ACHN (cell line): Measurements from ENCODE around the gene AKAP13.

Experiments
- DNase-seq: peaks from one replicate; pipeline ENCODE4 v3.0.0-alpha.2; 2015
- in situ Hi-C: cut with HindIII; loops from 2 replicates; pipeline ENCODE4 v1.10.0; 2017; ENCODE audit warnings: low sequenced_read_pairs, low pct_ligation_motif_present, low pct_unique_long_range_greater_than_20kb

The AKAP13 gene

DNA sequence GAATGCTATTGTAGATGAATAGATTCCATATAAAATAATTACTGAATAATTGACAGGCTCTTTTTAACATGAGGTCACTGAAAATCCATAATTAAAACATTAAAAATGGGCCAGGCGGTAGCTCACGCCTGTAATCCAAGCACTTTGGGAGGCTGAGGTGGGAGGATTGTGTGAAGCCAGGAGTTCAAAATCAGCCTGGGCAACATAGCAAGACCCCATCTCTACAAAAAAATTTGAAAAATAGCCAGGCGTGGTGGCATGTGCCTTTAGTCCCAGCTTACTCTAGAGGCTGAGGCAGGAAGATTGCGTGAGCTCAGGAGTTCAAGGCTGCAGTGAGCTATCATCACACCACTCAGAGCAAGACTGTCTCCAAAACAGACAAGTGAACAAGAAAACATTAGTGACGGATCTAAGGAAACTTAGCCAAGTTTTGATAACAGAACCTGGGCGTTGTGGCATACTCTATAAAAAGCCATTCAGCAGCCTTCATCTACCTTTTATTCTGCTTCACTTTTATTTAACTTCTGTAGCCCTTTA lies 303.8 kb downstream of the AKAP13 start:
- in situ Hi-C loops, result no loop called here
- DNase-seq, result no peak

DNA sequence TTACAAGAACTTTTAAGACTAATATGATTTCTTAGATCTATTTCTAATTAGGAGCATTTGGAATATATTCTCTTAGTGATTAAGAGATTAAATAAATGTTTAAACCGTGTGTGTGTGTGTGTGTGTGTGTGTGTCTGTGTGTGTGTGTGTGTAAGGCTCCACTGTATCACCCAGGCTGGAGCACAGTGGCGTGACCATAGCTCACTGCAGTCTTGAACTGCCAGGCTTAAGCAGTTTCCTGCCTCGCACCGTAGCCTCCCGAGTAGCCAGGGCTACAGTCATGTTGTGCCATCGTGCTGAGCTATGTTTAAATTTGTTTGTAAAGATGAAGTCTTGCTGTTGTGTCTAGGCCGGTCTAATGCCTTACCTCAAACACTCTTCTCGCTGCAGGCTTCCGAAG lies 305.0 kb downstream of the AKAP13 start:
- in situ Hi-C loops, result no loop called here
- no peak for DNase-seq

DNA sequence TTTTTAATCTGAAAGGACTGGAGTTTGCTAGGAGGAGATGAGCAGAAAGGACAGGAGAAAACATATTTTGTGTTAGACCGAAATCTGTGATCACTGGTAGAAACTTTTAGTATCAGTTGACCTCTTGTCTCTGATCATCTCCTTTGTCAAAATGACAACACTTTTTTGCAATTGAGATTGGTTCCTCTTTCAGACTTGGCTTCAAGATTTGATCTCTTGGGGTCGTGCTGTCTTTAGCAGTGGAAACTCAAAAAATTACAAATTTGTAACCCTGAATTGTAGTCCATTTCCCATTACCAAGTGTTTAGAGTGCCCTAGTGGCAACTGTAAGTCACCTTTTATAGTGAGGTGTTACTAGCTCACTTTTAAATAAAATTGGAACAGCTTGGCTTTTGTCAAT lies 306.9 kb downstream of the AKAP13 start:
- in situ Hi-C loops, result no loop called here

DNA sequence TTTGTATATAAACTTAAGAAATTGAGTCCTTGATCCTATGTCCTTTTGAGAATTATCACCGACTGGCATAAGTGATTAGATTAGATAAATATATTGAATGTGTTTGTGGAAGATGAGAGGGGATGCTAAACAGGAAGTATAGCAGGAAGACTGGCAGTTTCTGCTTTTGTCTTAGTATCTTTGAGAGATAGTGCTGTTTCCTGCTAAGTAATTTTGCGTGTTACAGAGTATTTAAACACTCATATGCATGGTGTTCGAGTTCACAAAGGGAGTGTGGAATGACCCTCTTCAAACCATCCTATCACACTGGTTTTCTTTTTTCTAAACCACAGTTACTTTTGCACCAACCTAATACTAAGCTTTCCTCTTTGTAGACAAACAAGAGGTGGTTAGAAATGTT lies 308.3 kb downstream of the AKAP13 start:
- in situ Hi-C loops, result no loop called here
- no peak for DNase-seq

More for the DNA sequence above, 306.9 kb downstream of the AKAP13 start:
- DNase-seq, result no peak

DNA sequence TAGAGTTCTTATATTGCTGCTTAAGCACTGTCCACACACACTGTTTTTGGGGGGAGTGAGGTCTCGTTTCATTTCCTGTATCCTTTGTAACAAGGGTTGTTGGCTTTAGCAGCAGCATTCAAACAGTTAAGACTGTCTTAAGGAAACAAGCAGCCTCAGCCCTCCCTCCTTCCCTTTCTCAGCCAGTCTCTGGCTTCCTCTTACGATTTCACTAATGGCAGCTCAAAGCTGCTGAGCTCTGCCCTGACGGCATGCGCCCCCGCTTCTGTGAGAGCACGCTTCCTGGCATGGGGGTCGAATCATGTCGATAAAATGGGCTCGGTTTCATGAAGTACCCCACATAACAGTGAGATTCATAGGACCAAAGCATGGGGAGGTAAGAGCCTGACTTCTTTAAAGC lies 309.3 kb downstream of the AKAP13 start:
- peak; percentile 79 for DNase-seq

DNA sequence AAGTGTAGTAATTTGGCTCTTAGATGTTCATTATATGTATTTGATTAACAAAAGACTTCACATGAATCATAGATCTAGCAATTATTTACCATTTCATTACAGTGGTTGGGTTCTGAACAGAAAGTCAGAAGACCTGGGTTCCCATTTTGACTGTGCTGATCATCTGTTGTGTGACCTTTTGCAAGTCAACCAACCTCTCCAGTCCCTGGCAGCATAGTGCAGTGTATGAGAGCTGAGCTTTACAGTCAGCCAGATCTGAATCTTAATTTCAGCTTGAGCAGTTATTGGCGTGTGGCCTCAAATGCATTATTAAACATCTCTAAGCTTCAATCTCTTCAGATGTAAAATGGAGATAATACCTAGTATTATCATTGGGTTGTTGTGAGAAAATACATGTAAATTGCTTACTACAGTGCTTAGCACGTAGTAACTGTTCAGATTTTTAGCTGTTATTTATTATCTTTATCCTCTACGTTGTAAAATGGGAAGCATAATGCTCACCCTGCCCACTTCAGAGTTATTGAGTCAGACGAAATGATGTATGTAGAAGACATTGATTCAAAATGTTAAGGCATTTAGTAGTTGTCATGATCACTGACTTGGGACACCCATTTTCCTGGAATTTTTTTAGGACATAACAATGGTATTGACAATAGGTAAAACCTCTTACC lies 310.3 kb downstream of the AKAP13 start:
- DNase-seq, result no peak
- in situ Hi-C loops, result no loop called here

More for the DNA sequence above, 309.3 kb downstream of the AKAP13 start:
- in situ Hi-C loops, result no loop called here

DNA sequence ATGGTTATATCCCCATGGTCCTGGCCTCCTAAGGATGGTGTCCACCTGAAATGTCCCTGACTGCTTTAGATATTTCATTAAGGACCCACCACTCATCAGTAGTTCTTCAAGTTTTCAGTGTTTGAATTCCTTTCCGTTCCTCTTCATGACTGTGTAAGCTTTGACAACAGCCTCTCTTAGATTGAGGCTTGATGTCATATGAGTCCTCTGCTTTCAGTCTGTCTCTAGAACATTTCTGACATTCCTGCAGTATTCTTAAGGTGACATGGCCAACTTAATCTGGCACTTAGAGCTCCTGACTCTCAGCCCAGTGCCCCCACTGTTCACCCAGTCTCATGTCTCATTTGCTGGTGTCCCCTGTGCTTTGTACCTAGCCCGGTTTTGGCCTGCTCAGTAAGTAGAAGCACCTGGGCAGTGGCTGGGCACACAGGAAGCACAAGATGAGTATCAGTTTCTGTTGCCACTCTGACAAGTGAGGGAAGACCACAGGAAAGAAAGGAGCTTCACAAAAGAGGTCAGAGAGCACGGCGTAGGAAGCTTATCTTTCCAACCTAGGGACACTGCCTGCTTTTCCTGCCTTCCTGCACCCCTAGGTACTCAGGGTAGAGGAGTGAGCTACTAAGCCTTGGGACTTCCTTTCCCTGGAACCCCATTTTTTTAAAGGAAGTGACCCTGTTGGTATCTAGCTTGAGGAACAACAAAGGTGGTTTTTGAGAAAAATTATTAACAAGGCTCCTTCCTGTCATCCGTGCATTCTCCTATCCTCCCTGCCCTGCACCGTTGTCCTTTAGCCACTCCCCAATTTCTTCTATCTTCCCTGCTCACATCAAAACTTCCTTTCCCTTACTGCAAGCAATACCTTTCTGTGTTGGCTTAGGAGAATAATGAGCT lies 311.2 kb downstream of the AKAP13 start:
- no peak for DNase-seq
- in situ Hi-C loops, result no loop called here

DNA sequence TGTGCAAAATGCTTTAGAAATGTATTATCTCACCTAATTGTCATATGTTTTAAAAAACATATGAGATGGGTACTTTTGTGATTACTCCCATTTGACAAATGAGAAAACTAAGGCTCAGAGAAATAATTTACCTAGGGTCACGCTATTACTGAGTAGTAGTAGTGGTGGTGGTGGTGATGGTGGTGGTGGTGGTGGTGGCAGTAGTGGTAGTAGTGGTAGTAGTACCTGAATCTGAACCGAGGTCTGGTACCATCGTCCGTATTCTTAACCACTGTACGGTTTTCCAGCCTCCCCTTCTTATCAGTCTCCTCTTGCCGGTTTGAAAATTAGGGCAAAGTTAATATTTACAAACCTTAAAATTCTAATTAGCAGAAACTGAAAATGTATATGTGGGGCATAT lies 311.9 kb downstream of the AKAP13 start:
- no peak for DNase-seq
- in situ Hi-C loops, result no loop called here

DNA sequence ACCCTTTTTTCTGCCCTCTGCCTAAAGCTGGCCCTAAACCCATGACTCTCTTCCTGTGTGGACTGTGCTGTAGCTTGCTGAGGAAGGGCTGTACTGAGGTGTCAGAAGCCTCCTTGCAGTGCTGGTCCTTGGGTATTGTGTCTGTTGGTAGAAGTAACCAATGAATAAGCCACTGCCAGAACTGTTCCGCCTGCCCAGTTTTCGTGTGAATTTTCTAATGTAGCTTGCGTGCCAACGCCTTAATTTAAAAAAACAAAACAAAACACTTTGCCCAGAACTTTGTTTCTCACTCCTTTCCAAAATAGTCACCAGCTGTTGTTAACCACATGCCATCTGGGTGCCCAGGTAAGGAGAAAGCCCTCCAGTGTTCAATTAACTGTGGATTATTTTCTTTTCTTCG lies 312.5 kb downstream of the AKAP13 start:
- in situ Hi-C loops, result no loop called here
- DNase-seq, result no peak

DNA sequence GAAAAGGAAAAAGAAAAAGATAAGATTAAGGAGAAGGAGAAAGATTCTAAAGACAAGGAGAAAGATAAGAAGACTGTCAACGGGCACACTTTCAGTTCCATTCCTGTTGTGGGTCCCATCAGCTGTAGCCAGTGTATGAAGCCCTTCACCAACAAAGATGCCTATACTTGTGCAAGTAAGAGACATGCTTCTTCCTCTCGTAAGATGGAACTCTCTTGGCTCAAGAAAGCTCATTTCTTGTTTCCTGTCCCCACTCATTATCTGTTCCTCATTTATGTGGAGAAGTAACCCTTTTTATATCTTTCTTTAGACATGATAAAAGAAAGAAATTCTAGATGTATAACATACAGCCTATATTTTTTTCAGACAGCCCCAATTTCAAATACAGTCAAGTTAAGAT lies 312.9 kb downstream of the AKAP13 start:
- in situ Hi-C loops, result no loop called here
- no peak for DNase-seq

DNA sequence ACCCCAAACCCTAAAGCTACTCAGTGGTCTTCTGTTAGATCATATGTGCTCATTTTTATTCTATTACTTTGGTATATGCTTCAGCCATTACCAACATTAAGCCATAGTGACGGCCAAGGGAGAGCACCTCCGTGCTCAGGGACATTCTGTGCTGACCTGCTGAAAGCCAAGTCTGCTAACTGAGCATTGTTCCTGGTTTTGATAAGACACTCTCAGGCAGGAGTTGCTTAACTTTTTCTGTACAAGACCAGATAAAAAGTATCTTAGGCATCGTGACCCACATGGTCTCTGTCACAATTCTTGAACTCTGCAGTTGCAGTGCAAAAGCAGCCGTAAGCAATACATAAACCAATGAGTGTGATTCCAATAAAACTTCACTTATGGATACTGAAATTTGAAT lies 313.7 kb downstream of the AKAP13 start:
- DNase-seq, result no peak
- in situ Hi-C loops, result no loop called here

DNA sequence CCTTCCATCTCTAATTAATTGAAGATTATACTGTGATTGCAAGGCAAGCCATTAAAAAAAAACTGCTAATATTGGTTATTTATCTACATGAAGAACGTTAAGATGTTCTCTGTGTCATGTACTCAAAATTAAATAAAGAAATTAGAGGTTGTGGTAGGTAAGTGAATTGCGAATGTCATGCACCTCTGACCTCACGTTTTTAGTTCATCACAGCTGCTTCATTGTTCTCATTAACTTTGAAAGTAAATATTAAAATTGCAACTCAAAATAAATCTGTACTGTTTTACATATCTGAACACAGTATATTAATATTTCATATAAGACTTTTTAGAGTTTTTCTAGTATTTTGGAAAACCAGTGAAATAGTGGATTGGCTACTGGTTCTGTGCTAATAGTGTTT lies 320.4 kb downstream of the AKAP13 start:
- DNase-seq, result no peak
- in situ Hi-C loops, result no loop called here

DNA sequence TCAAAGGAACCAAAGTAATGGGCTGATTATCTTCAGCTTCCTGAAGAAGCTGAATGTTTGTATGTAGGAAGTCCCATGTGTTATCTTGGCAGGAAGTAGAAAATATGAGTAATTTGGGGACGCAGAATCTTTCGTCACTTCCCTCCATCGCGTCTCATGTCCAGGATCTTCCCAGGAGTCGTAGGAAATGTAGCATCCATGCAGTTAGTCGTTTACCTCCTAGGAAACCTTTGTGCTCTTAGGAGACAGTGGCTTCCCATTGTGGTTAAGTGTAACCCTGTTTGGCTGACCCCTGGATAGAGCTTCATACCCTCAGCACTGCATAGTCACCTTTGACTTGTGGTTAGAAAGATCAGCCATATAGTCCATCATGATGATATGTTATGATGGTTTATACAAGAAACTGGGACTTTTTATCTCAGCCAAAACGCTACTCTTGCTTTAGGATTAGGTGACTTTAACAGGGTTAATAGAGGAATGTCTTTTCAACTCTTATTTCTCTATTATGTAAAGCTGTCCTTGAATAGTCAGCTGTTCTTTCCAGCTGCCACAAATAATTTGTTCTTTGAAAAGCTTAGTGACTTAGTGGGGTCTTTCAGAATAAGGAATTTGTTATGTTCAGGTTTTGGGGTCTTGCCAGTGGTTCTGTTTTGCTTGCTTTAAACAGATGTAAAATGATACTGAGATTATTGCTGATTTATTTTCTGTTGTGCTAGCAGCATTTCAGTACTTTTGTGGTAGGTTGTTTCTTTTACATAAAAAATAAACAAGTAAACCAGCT lies 322.1 kb downstream of the AKAP13 start:
- in situ Hi-C loops, result no loop called here
- DNase-seq, result no peak

DNA sequence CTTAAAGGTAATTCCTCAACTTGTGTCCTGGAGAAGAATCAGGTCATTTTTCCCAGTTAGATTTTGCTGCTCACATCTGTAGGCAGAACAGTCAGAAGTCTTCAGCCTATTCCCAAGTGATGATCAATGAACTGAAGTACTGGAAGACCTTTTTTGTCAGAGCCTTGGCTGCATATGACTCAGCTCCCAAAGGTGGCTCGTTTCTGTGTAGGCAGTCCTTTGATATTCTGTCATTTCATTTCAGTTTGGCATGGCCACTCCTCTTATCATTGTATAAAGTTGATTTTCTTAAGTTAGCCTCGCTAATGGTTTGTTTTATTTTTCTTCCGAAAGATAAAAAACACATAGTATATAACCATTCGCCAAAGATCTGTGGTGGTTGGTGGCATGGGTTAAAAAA lies 323.7 kb downstream of the AKAP13 start:
- in situ Hi-C loops, result no loop called here
- DNase-seq, result no peak

DNA sequence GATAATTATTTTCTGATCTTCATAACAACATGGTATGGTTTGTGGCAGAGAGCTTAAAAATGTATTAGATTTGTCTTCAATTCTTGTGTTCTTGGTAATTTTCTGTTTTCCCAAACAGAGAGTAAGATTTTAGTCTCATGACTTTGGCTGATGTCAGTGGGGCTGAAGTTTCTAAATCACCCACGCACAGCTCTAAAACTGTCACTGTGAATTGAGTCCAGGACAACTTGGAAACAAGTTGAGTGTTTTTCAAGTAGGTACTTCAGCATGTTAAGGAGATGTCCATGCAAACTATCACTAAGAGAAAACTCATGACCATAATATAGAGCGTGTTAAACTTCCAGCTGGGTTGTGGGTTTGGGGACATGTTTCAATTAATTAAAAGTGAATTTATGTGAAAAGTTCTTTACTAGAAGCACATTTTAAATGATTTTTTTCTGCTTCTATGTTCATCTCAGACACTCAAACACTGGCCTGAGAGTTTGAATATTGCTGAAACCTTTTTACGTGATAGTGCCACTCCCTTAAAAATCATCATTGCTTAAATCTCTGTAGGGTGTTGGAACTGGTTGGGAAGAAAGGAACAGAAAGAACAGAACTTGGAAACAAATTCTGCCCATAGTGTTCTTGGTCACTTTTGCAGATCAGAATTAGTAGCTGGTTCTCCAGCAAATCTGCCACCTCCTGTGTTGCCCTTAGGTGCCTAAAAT lies 324.5 kb downstream of the AKAP13 start:
- in situ Hi-C loops, result no loop called here
- DNase-seq, result no peak

DNA sequence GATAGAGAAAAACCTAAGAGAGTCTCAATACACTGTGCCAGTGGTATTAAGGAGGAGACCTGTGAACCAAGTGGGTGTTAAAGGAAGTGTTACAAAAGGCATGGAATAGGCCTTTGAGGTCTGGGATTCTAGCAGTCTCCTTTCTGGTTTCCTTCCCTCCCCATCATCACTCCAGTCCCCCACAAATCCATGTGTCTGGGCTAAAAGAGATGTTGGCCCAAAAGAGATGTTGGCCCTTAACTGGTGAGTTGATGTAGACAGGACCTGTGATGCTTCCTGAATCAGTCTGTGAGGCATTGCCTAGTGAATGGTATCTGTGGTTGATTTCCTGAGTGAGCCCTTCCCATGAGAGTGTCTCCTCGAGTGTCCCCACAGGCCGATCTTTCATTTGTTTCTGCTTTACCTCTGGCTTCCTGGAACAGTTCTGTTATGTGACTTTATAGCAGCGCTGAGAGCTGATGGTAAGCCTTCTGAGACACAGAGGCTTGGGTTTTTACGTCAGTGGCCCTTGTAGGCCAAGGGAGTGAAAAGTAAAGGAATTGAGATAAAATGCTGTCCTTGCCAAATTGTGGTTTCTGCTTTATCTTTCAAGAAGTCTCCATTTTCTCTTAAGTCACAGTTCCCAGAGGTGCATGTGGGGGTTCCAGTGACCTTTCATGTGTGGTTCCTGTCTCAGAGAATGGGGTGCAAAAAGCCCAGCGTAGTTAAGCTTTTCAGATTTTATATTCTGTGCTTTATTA lies 326.5 kb downstream of the AKAP13 start:
- no peak for DNase-seq
- in situ Hi-C loops, result no loop called here

DNA sequence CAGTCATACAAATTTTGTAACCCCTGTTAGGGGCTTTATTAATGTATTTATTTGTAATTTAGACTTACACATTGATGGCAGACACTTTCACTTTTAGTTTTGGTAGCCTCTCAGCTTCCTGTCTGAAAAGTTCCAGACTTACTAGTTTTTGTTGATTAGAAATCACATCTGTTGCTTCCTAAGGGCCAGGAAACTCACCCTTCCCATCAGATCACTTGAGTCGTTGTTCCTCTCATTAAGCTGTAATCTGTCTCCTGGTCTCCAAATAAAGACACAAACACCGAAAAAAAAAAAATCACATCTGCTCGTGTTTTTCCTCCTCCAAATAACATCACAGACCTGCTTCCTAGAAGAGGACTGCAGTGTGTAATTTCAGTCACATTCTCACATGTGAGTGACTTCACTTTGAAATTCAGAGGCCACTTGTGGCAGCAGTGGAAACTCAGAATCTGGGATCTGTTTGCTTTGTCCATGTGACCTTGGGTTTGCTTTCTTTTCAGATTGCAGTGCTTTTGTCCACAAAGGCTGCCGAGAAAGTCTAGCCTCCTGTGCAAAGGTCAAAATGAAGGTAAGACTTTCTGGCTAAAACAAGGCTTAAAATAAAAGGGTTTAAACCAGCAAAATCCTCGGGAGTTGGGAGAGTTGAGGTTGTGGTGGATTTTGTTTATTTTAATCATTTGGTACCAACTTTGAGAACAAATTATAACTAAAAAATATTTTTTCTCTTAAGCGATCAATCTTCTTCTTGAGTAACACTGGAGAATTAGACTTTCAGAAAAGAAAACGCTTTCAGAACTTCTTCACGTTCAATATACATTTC lies 327.3 kb downstream of the AKAP13 start:
- no peak for DNase-seq
- in situ Hi-C loops, result no loop called here
